HG03520 (cell line): Measurements from ENCODE around the gene PTTG1.
"Not testable (repeated sequence)": the region's sequence is repeated elsewhere in the genome, so short reads cannot be mapped to it uniquely, and the experiment has no call there.

ENCODE experiments used
- ATAC-seq: cut with Tn5 transposase; IDR thresholded peaks from one replicate; pipeline ENCODE4 v1.9.1; 2021; ENCODE audit warnings: mild to moderate bottlenecking, moderate library complexity; ENCODE audit not compliant: unreplicated experiment

PTTG1 gene

DNA sequence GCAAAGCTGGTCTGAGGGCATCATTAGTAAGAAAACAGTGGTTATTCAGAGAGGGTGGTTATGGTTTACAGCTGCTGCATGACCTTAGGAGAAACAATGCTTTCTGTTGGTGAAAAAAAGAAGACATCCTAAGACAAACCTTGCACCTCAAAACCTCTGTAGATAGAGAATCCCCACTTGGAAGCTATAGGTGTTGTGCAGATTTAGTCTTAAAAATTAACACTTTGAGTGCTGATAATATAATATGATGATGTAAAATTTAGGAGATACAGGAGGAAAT, 1.4 kb upstream of the PTTG1 start:
- no peak for ATAC-seq

DNA sequence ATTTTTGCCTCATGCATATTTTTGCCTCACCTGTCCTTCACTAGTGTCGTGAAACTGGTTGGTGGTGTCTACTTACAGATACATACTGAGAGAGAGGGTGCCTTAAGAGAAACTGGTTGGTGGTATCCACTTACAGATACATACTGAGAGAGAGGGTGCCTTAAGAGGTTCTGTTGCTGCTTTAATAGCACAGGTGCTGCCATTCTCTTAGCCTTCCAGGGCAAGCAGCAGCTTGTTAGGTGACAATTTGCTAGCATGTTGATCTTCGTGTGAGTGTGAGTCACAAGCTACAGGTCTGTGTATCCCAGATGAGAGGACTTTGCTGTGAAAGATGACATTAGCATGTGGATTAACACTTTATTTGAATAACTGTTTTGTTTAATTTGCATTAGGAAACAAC, 1.4 kb downstream of the PTTG1 start:
- ATAC-seq = no peak

DNA sequence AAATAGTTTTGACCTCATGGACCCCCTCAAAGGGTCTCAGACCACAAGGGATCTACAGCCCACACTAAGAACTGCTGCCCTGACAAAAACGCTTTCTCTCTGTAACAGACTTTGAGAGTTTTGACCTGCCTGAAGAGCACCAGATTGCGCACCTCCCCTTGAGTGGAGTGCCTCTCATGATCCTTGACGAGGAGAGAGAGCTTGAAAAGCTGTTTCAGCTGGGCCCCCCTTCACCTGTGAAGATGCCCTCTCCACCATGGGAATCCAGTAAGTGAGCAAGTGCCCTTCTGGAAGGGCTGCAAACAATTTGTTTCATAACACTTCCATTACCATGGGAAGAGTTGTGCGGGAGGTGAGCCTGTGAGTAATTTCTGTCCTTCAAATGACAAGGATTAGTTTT, 6.0 kb downstream of the PTTG1 start:
- ATAC-seq = no peak

DNA sequence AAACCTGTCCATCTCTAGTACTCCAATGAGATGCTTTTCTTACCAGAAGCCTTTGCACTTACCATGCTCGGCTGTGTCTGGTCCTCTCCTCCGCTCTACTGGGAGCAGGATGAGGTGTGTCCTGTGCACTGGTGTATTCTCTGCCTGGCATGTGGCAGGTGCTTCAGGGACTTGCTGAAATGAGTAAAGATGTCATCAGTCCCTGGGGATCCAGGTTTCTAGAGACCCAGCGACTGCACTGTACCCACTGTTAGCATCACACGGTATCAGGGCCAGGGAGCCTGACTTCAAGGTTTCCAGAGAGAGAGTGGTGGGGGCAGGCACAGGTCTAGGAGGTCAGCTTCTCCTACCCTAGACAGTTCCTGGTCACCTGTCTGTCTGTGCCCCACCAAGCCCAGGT, 10.5 kb downstream of the PTTG1 start:
- ATAC-seq = no peak

DNA sequence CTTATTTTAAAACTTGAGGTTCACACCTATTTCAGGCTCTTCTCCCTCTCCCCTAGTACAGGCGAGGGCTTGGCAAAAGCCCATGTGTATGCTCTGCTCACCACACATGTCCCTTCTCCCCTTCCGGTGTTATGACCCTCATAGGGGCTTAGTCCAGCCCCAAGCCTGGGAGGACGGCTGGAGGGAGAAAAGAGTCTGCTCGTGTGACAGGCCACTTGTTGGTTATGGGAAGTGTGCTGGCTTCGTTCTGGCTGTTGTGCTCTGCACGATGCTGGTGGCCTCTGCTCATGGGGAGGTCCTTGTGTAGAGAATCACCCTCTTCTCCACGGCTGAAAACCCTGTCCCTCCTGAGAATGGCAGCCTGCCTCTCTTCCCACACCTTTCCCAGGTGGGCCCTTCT, 11.1 kb downstream of the PTTG1 start:
- ATAC-seq = no peak

DNA sequence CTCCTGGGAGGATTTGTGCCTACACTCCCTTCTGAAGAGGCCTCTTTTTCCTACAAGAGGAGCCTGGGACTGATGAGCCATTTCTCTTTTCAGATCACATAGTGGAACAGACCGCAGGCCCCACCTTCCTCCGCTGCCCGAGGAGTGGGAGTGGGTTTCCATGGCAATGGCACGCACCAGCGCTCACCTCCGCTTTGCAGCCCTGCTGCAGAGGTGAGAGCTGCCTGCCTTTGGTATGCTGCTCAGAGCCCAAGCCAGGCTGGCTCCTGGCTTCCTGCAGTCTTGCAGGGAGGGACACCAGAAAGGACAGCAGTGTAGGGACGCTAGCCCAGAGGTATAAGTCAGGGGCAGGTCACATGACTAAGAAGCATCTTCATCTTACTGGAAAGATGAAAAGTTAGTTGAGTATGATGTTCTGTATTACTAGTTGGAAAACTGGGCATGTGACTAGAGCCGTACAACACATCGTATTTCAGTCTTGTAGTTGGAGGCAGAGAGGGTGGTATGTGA, 12.4 kb downstream of the PTTG1 start:
- ATAC-seq = peak; percentile 68

DNA sequence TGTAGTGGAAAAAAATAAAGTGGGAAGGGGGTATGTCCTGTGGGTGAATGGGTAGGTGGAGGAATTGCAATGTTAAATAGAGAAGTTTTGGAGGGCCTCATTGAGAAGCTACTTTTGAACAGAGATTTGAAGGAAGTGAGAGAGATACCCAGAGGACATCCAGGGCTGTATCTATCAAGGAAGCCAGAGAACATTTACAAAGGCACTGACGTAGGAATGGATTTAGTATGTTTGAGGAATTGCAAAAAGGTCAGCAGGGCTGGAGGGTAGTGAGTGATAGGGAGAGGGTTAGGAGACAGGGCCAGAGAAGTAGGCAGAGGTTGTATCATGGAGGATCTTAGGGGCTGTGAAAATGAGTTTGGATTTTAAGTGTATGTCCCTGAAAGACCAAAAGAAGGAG, 13.9 kb downstream of the PTTG1 start:
- ATAC-seq = no peak

DNA sequence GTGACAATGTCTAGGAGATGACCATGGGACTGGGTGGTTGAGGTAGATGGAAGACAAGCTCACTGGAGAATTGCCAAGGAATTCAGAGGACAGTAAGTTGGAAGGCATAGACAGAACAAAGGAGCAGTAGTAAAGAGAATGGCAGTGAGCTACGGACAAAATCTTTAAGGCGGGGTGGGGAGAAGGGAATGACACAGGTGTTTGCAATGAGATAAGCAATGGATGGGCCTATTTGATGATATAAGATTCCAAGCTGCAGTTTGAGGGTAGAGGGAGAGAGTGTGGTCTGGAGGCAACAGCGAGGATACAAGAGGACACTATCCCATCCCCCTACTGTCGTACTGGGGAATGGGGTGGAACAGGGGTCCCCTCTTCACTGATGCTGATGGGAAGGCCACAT, 14.4 kb downstream of the PTTG1 start:
- no peak for ATAC-seq

DNA sequence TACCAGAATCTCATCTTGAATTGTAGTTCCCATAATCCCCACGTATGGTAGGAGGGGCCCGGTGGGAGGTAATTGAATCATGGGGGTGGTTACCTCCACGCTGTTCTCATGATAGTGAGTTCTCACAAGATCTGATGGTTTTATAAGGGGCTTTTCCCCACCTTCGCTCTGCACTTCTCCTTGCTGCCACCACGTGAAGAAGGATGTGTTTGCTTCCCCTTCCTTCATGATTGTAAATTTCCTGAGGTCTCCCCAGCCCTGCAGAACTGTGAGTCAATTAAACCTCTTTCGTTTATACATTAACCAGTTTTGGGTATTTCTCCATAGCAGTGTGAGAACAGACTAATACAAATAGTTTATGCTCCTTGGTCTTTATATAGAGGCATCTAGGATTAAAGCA, 15.0 kb downstream of the PTTG1 start:
- ATAC-seq = not testable (repeated sequence)

DNA sequence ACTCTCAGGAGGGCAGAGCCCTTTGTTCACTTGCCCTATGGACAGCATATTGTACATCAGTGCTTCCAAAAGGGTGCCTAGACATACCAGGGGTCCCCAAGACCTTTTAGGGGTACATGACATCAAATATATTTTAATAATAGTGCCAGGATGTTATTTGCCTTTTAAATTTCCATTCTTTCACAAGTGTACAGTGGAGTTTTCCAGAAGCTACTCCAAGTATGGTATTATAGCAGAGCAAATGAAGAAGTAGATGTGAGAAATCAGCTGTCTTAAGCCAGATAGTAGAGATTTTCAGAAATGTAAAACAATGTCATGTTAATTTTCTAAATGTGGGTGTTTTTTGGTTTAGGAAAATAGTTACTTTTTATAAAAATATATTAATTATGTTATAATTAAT, 15.6 kb downstream of the PTTG1 start:
- no peak for ATAC-seq

DNA sequence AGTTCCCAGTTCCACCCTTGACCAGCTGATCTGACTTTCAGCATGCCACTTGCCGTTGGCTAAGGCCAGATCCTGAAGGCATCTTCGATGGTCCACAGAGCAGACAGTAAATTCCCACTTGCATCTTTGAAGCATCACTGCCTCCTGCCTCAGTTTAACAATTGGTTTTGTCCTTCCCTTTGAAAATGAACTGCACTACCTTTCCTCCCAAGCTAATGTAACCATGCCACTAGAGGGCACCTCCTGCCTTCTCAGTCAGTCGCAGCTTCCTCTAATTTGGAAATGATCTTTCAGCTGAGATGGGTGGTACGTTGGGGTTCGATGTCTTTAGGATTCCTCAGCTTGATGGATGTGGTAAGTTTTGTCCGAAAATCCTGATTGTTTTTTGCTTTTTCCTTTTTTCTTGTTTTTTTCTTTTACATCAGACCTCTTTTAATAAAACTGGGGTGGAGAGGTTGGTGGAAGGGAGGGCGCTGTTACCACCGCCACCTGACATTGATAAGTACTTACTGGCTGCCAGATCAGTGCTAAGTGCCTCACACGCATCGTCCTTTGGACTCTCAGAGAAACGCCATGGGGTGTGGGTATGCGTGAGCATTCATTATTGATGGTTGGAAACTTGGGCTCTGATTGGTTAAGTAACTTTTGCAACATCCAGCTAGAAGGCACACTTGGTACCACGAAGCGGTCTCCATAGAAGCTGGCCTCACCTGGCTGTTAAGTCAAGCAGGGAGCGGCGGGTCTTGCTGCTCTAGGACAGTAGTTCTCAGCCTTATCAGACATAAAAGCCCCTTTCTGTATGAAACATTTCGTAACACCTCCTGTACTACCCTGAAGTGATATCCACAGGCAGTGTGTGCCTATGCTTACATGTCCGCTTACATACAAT, 16.9 kb downstream of the PTTG1 start:
- ATAC-seq = peak; percentile 27

DNA sequence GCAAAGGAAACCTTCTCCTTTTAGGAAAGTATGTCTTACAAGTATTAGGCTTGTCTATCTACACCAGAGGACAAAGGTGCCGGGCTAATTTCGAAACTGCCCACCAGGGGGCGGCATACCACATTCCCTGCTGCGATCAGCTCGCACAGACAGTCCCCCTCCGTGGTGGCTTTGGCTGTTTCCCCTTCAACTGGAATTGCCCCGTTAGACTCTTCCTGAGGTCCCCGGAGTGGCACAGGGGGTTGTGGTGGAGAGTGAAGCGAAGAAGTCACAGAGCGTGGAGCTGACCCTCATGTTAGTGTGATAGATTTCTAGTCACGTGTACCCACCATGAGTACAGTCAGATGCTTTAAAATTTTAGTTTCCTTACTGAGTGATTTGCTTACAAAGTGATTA, 17.5 kb downstream of the PTTG1 start:
- ATAC-seq = peak; percentile 59

DNA sequence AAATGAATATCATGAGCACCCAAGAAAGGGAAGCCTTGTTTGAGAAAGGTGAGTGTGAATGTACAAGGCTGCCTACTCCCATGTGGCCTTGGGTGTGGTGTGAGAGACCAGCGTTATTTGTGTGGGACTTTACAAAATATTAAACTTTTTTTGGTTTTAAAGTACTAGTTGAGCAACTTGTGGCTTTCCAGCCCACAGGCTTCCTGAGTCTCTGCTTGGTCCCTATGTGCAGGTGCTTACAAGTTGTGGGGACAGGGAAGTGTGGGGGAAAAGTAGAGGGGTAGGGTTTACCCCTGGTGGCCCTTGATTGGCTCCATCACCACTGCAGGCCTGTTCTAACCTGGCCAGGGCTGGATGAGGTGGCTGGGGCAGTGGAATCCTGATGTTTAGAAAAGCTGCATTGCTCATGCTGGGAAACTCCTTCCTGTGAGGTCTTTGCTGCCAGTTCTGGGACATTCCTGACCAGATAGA, 19.7 kb downstream of the PTTG1 start:
- no peak for ATAC-seq

DNA sequence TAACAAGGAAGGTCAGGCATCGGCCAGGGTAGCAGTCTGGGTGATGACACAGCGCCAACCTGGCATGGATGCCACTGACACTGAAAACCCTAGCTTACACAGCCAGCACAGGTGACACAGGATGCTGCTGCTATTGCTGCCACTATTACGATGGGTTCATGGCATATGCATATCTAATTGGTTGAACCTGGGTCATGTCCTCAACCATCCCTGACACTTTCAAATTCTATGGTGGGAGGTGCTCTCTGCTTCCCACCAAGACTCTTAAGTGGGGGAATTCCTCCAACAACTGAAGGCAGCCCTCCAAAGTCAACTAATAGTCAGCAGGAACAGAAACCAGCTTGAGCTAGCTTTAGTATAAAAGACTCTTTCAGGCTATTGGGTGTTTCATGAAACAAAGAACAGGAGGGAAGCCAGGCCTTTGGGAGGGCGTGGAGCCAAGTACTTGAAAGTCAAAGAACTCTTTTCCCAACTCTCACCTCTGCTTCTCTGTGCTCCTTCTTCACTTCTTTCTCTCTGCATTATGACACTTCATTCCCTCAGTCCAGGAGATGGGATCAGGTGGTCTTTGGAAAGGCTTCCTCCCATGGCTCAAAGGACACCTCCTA, 21.3 kb downstream of the PTTG1 start:
- no peak for ATAC-seq

DNA sequence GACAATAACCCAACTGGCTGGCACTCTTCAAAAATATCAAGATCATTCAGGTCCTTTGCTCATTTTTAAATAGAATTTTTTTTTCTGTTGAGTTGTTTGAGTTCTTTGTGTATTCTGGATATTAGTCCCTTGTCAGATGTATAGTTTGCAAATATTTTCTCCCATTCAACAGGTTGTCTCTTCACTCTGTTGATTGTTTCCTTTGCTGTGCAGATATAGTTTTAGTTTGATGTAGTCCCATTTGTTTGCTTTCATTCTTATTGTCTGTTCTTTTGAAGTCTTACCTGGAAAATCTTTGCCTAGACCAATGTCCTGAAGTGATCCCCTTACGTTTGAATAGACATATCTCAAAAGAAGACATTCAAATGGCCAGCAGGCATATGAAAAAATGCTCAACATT, 22.8 kb downstream of the PTTG1 start:
- ATAC-seq = no peak

DNA sequence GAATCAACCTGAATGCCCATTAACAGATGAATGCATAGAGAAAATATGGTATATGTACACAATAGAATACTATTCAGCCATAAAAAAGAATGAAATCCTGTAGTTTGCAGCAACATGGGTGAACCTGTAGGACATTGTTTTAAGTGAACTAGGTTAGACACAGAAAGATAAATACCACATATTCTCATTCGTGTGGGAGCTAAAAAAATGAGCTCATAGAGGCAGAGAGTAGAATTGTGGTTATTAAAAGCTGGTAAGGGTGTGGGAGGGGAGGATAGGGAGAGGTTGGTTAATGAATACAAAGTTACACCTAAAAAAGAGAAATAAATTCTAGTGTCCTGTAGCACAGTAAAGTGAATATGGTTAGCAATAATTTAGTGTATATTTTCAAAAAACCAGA, 23.5 kb downstream of the PTTG1 start:
- peak; percentile 41 for ATAC-seq

DNA sequence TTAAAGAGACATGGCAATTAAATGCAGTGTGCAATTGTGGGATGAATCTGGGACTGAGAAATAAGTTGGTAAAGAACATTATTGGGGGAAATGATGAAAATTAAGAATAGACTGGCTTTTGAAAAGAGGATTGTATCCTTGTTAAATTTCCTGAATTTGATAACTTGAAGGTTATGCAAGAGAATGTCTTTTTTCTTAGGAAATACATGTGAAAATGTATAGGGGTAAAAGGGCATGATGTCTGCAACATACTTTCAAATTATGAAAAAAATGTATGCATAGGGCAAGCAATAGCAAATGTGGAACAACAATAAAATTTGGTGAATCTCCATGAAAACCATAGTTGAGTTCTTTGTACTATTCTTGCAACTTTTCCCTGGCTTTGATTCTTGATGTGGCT, 24.1 kb downstream of the PTTG1 start:
- no peak for ATAC-seq

DNA sequence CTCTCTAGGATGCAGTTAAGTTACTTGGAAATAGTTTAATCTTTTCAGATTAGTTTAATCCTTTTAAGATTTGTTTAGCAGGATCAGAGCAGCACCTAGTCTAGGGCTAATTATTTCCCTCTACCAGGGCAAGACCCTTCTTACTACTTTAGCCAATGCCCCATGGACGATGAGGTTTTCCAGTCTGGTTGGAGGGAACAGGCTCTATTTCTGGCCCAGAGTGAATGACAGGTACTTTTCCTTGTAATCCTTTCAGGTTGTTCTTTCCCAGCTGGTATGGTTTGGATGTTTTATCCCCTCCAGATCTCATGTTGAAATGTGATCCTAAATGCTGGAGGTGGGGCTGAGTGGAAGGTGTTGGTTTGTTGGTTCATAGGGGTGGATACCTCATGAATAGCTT, 27.2 kb downstream of the PTTG1 start:
- no peak for ATAC-seq

DNA sequence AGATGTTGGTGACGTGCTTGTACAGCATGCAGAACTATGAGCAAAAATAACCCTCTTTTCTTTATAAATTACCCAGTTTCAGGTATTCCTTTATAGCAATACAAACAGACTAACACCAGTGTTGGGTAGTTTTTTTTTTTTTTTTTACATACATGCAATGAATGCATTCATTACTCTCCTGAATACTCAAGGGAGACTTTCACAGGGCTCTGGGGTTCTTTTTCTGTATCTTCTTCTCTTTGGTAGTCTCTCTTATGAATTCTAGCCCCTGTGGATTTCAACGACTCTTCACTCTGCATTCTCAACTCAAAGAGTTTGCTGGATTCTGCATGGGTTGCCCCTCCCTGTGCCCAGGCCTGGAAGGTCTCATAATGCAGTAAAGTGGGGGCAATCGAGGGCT, 27.8 kb downstream of the PTTG1 start:
- no peak for ATAC-seq

DNA sequence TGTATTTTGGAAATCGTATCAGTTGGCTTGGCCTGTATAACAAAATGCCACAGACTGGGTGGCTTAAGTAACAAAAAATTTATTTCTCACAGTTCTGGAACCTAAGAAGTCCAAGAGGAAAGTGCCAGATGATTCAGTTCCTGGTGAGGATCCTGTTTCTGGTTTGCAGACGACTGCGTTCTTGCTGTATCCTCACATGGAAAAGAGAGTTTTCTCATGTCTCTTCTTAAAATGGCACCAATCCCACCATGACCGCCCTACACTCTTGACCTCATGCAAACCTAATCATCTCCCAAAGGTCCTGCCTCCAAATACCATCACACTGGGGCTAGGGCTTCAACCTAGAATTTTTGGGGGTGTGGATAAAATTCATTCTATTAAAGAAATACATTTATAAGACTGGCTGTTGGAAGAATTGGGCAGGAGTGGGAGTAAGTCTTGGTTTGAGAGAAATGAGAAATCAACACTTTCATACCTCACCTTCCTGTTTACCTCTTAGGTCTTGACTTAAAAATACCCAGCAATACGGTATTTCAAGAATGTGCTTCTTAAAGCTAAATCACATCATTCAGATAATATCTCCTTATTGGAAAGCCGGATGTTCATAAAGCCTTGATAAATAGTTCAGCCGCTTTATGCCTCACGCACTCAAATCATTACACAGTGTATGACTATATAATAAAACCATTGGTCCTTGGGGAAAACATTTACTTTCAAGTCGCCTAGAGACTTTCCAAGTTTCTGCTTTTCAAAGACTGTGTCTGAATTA, 28.7 kb downstream of the PTTG1 start:
- peak; percentile 58 for ATAC-seq

DNA sequence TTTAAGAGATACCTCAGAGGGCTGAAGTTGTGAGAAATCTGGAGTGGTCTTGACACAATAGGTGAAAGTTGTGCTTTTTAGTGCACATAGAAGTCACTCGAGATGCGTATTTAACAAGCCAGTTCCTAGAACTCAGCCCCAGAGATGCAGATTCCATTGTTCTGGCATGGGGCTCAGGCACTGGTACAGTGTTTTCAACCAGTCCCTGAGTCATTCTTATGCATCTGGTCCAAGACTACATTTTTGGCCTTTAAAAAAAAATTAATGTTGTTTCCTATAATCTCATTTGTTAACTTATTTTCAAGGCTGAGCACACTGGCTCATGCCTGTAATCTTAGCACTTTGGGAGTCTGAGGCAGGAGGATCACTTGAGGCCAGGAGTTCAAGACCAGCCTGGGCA, 29.6 kb downstream of the PTTG1 start:
- no peak for ATAC-seq

DNA sequence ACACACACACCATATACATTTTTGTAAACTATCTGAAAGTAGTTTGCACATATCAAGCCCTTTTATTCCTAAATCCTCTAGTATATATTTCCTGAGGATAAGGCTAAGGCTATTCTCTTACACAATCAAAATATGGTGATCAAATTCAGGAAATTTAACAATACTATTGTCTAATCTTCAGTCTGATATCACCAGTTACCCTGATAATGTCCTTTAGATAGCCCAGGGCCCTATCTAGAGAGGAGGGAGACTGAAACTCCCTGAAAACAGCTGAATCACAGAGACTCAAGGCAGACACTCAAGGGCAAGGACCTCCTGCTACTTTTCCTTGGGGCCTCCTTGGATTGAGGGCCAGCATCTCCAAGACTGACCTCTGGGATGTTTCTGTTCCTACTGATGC, 30.4 kb downstream of the PTTG1 start:
- ATAC-seq = no peak
